Measurements from ENCODE around the gene SLC35F3. TPM values are rescaled to one million over a fixed set of nuclear protein-coding genes. Genes with fewer than 3 reads are reported as not detected.

SLC35F3 gene
- total and polyA plus RNA-seq, 4 donors, result 0.01 to 0.37 (median 0.08) TPM; not detected in 1

- 94% methylated on average over 3 of the region's 3 CpGs for WGBS
- no peak overlapping the region for H3K4me3 ChIP-seq (ENCODE audit: low read depth in 1 of 3, low read length in 3 of 3)
- peaks cover 2 to 13% (median 7%) of the 10 kb centered on the region in 4 donors for H3K4me1 ChIP-seq (ENCODE audit: control insufficient read depth in 4 of 4, insufficient read depth in 4 of 4, low read length in 3 of 4)
- H3K27ac ChIP-seq (ENCODE audit: low read depth in 1 of 2, low read length in 2 of 2), result no peak overlapping the region
- H3K36me3 ChIP-seq (ENCODE audit: control insufficient read depth in 4 of 4, insufficient read depth in 3 of 4, low read depth in 1 of 4, low read length in 3 of 4), result no peaks in the 10 kb centered on the region
- H3K27me3 ChIP-seq (ENCODE audit: control insufficient read depth in 4 of 4, insufficient read depth in 4 of 4, low read length in 3 of 4), result peaks cover 0 to 6% (median 2%) of the 10 kb centered on the region in 4 donors
- H3K9ac ChIP-seq (ENCODE audit: low read depth in 1 of 2, low read length in 2 of 2), result no peak overlapping the region
- no peaks in the 10 kb centered on the region for H3K9me3 ChIP-seq (ENCODE audit: control insufficient read depth in 4 of 4, low read length in 3 of 4)
- TF ChIP-seq ATF3 (IDR thresholded peaks at IDR 0.05), result no peak
- TF ChIP-seq MAX (IDR thresholded peaks at IDR 0.05), result no peak
- TF ChIP-seq HNF4A (conservative IDR thresholded peaks at IDR 0.05), result no peak
- TF ChIP-seq NR2F2 (IDR thresholded peaks at IDR 0.05), result no peak
- TF ChIP-seq REST (IDR thresholded peaks at IDR 0.05), result no peak
- no peak for TF ChIP-seq ZBTB33 (IDR thresholded peaks at IDR 0.05)
- DNase-seq (ENCODE audit: low spot score), result no peak
Observed at GRCh38 chr1:234218078-234218477, 313.6 kb downstream of the SLC35F3 start.

GRCh38 chr1:234219711-234220110 is 315.2 kb downstream of the SLC35F3 start:
- no peaks in the 10 kb centered on the region for H3K36me3 ChIP-seq (ENCODE audit: control insufficient read depth in 4 of 4, insufficient read depth in 3 of 4, low read depth in 1 of 4, low read length in 3 of 4)
- H3K4me3 ChIP-seq (ENCODE audit: low read depth in 1 of 3, low read length in 3 of 3), result no peak overlapping the region
- no peak overlapping the region for H3K9ac ChIP-seq (ENCODE audit: low read depth in 1 of 2, low read length in 2 of 2)
- no peaks in the 10 kb centered on the region for H3K9me3 ChIP-seq (ENCODE audit: control insufficient read depth in 4 of 4, low read length in 3 of 4)
- TF ChIP-seq GABPA (IDR thresholded peaks at IDR 0.05 in 1 of 2, conservative IDR thresholded peaks at IDR 0.05 in 1 of 2) (no peak), FOXA1 (IDR thresholded peaks at IDR 0.05) (no peak), TAF1 (conservative IDR thresholded peaks at IDR 0.05) (no peak), FOXA2 (IDR thresholded peaks at IDR 0.05) (no peak), ZBTB33 (IDR thresholded peaks at IDR 0.05) (no peak), CTCF (IDR thresholded peaks at IDR 0.05; ENCODE audit: low read depth, low read length, missing input control) (no peak), RXRA (IDR thresholded peaks at IDR 0.05) (no peak), RAD21 (IDR thresholded peaks at IDR 0.05) (no peak), NR2F2 (IDR thresholded peaks at IDR 0.05) (no peak), EGR1 (IDR thresholded peaks at IDR 0.05; ENCODE audit: low read depth in 2 of 2) (no peak), REST (IDR thresholded peaks at IDR 0.05) (no peak)
- WGBS, result 86% methylated on average over 9 of the region's 9 CpGs
- H3K27ac ChIP-seq (ENCODE audit: low read depth in 1 of 2, low read length in 2 of 2), result no peak overlapping the region
- peaks cover 0 to 3% (median under 1%) of the 10 kb centered on the region in 4 donors for H3K4me1 ChIP-seq (ENCODE audit: control insufficient read depth in 4 of 4, insufficient read depth in 4 of 4, low read length in 3 of 4)
- H3K27me3 ChIP-seq (ENCODE audit: control insufficient read depth in 4 of 4, insufficient read depth in 4 of 4, low read length in 3 of 4), result peaks cover 0 to 7% (median 3%) of the 10 kb centered on the region in 4 donors
- no peak for DNase-seq (ENCODE audit: low spot score)
